SH-SY5Y (cell line): ENCODE measurements around the gene PHKB.

ENCODE experiments used
- GATA2 ChIP-seq: IDR thresholded peaks from 2 replicates; pipeline ENCODE4 v1.6.1; 2011; ENCODE audit warnings: mild to moderate bottlenecking, low read depth, low read length
- GATA3 ChIP-seq: IDR thresholded peaks from 2 replicates; pipeline ENCODE4 v1.6.1; 2011; ENCODE audit warnings: low read depth, mild to moderate bottlenecking, low read length, moderate library complexity

DNA sequence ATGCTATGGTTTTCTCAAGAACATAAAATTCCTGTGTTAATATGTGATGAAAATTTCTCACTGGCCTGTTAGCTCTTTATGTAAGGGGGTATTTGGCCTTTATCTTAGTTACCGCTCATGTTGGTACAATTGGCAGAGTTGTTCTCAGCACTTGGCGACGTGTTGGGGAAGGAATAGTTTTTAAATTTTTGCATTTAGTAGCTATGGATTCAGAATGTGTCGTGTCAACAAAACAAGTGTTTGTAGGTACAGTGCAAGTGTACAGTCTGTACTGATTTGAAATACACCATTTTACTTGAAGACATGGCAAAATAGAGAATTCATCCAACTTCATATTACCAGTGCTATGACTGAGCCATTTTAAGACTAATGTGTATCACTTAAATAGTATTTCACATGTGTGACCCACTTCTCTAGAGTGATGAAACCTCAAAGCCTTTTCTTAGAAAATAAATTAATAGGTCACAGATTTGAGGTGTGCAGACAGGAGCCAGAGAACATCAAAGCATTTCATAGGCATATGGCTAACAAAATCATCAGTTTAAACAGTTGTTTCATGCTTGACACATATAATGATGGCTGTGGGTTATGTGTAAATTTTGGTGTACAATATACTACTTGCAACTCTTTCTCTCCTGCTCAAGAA lies 150.8 kb downstream of the PHKB start:
- TF ChIP-seq GATA2 = no peak
- TF ChIP-seq GATA3 = no peak
